HepG2 (cell line): ENCODE measurements around the gene STRN3. TPM values are rescaled to one million over a fixed set of nuclear protein-coding genes. Genes with fewer than 3 reads are reported as not detected.
A peak's percentile ranks its signal among the peaks of the same experiment; 100 is the strongest.

Experiments
- ATF7 ChIP-seq, 2 experiments: fragments of 450-650 bp in 1 of 2; sonication (generic) in 1 of 2; formaldehyde crosslinking in 1 of 2; IDR thresholded peaks; 2 replicates each; pipeline versions ENCODE4 v1.4.0 to v1.6.1; 2016 to 2020; ENCODE audit warnings: antibody characterized with exemption in 1 of 2, mild to moderate bottlenecking in 1 of 2, missing genetic modification reagents in 1 of 2
- FOXK1 ChIP-seq: sonication (generic); formaldehyde crosslinking; IDR thresholded peaks from 2 replicates; pipeline ENCODE4 v1.4.0; 2020; ENCODE audit warnings: low read depth, missing genetic modification reagents, borderline replicate concordance
- GLI4 ChIP-seq: sonication (generic); formaldehyde crosslinking; IDR thresholded peaks from 2 replicates; pipeline ENCODE4 v1.5.1; 2020; ENCODE audit warnings: missing genetic modification reagents, mild to moderate bottlenecking, moderate library complexity, borderline replicate concordance
- KAT7 ChIP-seq: IDR thresholded peaks from 2 replicates; pipeline ENCODE4 v1.6.1; 2018; ENCODE audit warnings: borderline replicate concordance, missing compliant biosample characterization
- MBD4 ChIP-seq: IDR thresholded peaks from 2 replicates; pipeline ENCODE4 v1.6.1; 2012; ENCODE audit warnings: low read length, inconsistent platforms, borderline replicate concordance
- NFE2 ChIP-seq: sonication (generic); formaldehyde crosslinking; IDR thresholded peaks from 2 replicates; pipeline ENCODE4 v1.4.0; 2020; ENCODE audit warnings: missing genetic modification reagents
- RNF2 ChIP-seq: fragments of 450-650 bp; conservative IDR thresholded peaks from 2 replicates; pipeline ENCODE4 v1.6.1; 2016; ENCODE audit warnings: low read depth
- SATB2 ChIP-seq: sonication (generic); formaldehyde crosslinking; IDR thresholded peaks from 2 replicates; pipeline ENCODE4 v1.5.0; 2020; ENCODE audit warnings: missing genetic modification reagents
- SIN3B ChIP-seq: fragments of 150-350 bp; IDR thresholded peaks from 2 replicates; pipeline ENCODE4 v1.6.1; 2014; ENCODE audit warnings: low read length
- SSRP1 ChIP-seq: IDR thresholded peaks from 2 replicates; pipeline ENCODE4 v1.6.1; 2016; ENCODE audit warnings: control low read depth
- STAT5B ChIP-seq: sonication (generic); formaldehyde crosslinking; IDR thresholded peaks from 2 replicates; pipeline ENCODE4 v1.4.0; 2020; ENCODE audit warnings: missing genetic modification reagents
- TFDP1 ChIP-seq: IDR thresholded peaks from 2 replicates; pipeline ENCODE4 v1.6.1; 2016; ENCODE audit warnings: missing compliant biosample characterization, missing genetic modification reagents, borderline replicate concordance
- TGIF2 ChIP-seq: IDR thresholded peaks from 2 replicates; pipeline ENCODE4 v1.6.1; 2016; ENCODE audit warnings: control low read depth, missing compliant biosample characterization
- ZMYM2 ChIP-seq: sonication (generic); formaldehyde crosslinking; IDR thresholded peaks from 2 replicates; pipeline ENCODE4 v1.8.0; 2022; ENCODE audit warnings: mild to moderate bottlenecking, missing genetic modification reagents
- ZNF20 ChIP-seq: sonication (generic); formaldehyde crosslinking; IDR thresholded peaks from 2 replicates; pipeline ENCODE4 v1.4.0; 2020; ENCODE audit warnings: mild to moderate bottlenecking, moderate library complexity, missing genetic modification reagents
- ZNF574 ChIP-seq: sonication (generic); formaldehyde crosslinking; IDR thresholded peaks from 2 replicates; pipeline ENCODE4 v1.4.0; 2020; ENCODE audit warnings: missing genetic modification reagents
- ZNF577 ChIP-seq: sonication (generic); formaldehyde crosslinking; IDR thresholded peaks from 2 replicates; pipeline ENCODE4 v1.4.0; 2020; ENCODE audit warnings: mild to moderate bottlenecking, low read depth, missing genetic modification reagents, borderline replicate concordance
- ZNF605 ChIP-seq: sonication (generic); formaldehyde crosslinking; IDR thresholded peaks from 2 replicates; pipeline ENCODE4 v1.8.0; 2022; ENCODE audit warnings: mild to moderate bottlenecking, missing genetic modification reagents
- ZNF615 ChIP-seq: sonication (generic); formaldehyde crosslinking; IDR thresholded peaks from 2 replicates; pipeline ENCODE4 v1.5.0; 2020; ENCODE audit warnings: mild to moderate bottlenecking, missing genetic modification reagents, borderline replicate concordance
- ZNF703 ChIP-seq: sonication (generic); formaldehyde crosslinking; IDR thresholded peaks from 2 replicates; pipeline ENCODE4 v1.5.1; 2020; ENCODE audit warnings: missing genetic modification reagents, mild to moderate bottlenecking, moderate library complexity, borderline replicate concordance
- ZNF749 ChIP-seq: sonication (generic); formaldehyde crosslinking; IDR thresholded peaks from 2 replicates; pipeline ENCODE4 v1.8.0; 2022; ENCODE audit warnings: mild to moderate bottlenecking, missing genetic modification reagents, moderate library complexity, borderline replicate concordance
- ZNF770 ChIP-seq: sonication (generic); formaldehyde crosslinking; IDR thresholded peaks from 2 replicates; pipeline ENCODE4 v1.5.0; 2020; ENCODE audit warnings: mild to moderate bottlenecking, missing genetic modification reagents
- ZNF784 ChIP-seq: sonication (generic); formaldehyde crosslinking; IDR thresholded peaks from 2 replicates; pipeline ENCODE4 v1.5.1; 2020; ENCODE audit warnings: missing genetic modification reagents, mild to moderate bottlenecking, borderline replicate concordance
- polyA plus RNA-seq, 8 experiments: library from polyadenylated mRNA; depleted of rRNA in 3 of 8; stranded (reverse) in 7 of 8; unstranded in 1 of 8; fragments of >200 nt; fragmentation: Illumina TruSeq in 4 of 8; extraction: Trizol in 4 of 8; gene quantifications; 2 replicates each; pipeline versions ENCODE4 v1.2.1 to v1.2.3, GENCODE V29; 2011 to 2016; ENCODE audit warnings: low read depth in 4 of 8, missing spikeins in 1 of 8, mixed read lengths in 1 of 8; ENCODE audit not compliant: insufficient read depth in 1 of 8
- total RNA-seq, 5 experiments: library from RNA; depleted of rRNA; stranded (reverse); fragments of >200 nt; fragmentation: Illumina TruSeq; extraction: Trizol; gene quantifications; 2 replicates each; pipeline ENCODE4 v1.2.3, GENCODE V29; 2016; ENCODE audit warnings: low read depth in 1 of 5

The STRN3 gene
- total and polyA plus RNA-seq, 2 of the 13 experiments (the other 11 are each of a cell fraction or from before 2014, with no cell fraction given), result 49.4 to 123 TPM

GRCh38 chr14:30980980-30981379, 45.2 kb downstream of the STRN3 start (continued):
- TF ChIP-seq ZMYM2 (CRISPR knock-in tag) (peak; percentile 96), ZNF20 (CRISPR knock-in tag) (no peak), SATB2 (CRISPR knock-in tag) (no peak), NFE2 (no peak), ZNF577 (CRISPR knock-in tag) (no peak), ZNF574 (no peak), SSRP1 (CRISPR knock-in tag) (no peak), STAT5B (CRISPR knock-in tag) (no peak), ZNF615 (CRISPR knock-in tag) (no peak), MBD4 (no peak), ZNF784 (CRISPR knock-in tag) (no peak), TGIF2 (CRISPR knock-in tag) (no peak), ZNF749 (CRISPR knock-in tag) (no peak), ZNF770 (CRISPR knock-in tag) (peak; percentile 100), GLI4 (CRISPR knock-in tag) (no peak), TFDP1 (no peak), FOXK1 (CRISPR knock-in tag) (no peak), KAT7 (no peak), SIN3B (no peak), ZNF703 (CRISPR knock-in tag) (no peak), ATF7 (IDR thresholded peaks at IDR 0.05) (no peak), ATF7 (CRISPR knock-in tag; IDR thresholded peaks at IDR 0.05) (no peak), ZNF605 (CRISPR knock-in tag) (no peak), RNF2 (no peak)
